WERI-Rb-1 (cell line): ENCODE data around the gene ACBD7.
A peak's percentile ranks its signal among the peaks of the same experiment; 100 is the strongest.

Source experiments
- DNase-seq: peaks from one replicate; pipeline ENCODE4 v3.0.0-alpha.2; 2020
- H3K27ac ChIP-seq: fragments of 250-450 bp; sonication (Bioruptor Pico); 2 replicates; pipeline ENCODE4 v1.5.1; 2020; ENCODE audit warnings: mild to moderate bottlenecking, moderate library complexity
- H3K27me3 ChIP-seq: fragments of 250-450 bp; sonication (Bioruptor Pico); 2 replicates; pipeline ENCODE4 v1.5.1; 2021; ENCODE audit warnings: mild to moderate bottlenecking, low read depth, moderate library complexity; ENCODE audit not compliant: insufficient read depth, severe bottlenecking
- H3K36me3 ChIP-seq: fragments of 250-450 bp; sonication (Bioruptor Pico); 2 replicates; pipeline ENCODE4 v1.5.1; 2020; ENCODE audit warnings: mild to moderate bottlenecking, moderate library complexity
- H3K4me3 ChIP-seq: 2 replicates; pipeline ENCODE4 v1.5.1; 2011; ENCODE audit warnings: low read depth, mild to moderate bottlenecking, control low read depth, low read length
- H3K9me3 ChIP-seq: fragments of 250-450 bp; sonication (Bioruptor Pico); 2 replicates; pipeline ENCODE4 v1.5.1; 2021; ENCODE audit warnings: mild to moderate bottlenecking, moderate library complexity; ENCODE audit not compliant: severe bottlenecking
- TF ChIP-seq, protein P1 (sequence below): IDR thresholded peaks from 2 replicates; pipeline ENCODE4 v1.5.1; 2011; ENCODE audit warnings: low read depth, mild to moderate bottlenecking, control low read depth, inconsistent platforms, low read length

The ACBD7 gene

DNA sequence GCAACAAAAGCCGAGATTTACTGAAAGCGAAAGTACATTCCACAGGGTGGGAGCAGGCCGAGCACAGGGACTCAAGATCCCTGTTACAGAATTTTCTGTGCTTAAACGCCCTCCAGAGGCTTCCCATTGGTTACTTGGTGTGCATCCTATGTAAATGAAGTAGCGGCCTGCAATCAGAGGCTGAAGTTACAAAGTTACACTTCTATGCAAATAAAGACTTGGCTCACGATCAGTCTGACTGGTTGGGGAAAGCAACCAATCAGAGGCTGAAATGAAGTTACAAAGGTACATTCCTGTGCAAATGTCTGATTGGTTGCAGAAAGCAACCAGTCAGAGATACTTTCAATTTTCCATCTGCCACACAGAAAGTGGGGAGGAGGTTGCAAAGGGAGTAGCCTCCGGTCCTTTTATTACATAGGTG is 4.1 kb downstream of the ACBD7 start:
- no peak overlapping the region for H3K27ac ChIP-seq
- H3K9me3 ChIP-seq = no peaks in the 10 kb centered on the region
- DNase-seq = no peak
- H3K36me3 ChIP-seq = no peaks in the 10 kb centered on the region
- no peaks in the 10 kb centered on the region for H3K27me3 ChIP-seq
- H3K4me3 ChIP-seq = no peak overlapping the region
- TF ChIP-seq, protein P1, sequence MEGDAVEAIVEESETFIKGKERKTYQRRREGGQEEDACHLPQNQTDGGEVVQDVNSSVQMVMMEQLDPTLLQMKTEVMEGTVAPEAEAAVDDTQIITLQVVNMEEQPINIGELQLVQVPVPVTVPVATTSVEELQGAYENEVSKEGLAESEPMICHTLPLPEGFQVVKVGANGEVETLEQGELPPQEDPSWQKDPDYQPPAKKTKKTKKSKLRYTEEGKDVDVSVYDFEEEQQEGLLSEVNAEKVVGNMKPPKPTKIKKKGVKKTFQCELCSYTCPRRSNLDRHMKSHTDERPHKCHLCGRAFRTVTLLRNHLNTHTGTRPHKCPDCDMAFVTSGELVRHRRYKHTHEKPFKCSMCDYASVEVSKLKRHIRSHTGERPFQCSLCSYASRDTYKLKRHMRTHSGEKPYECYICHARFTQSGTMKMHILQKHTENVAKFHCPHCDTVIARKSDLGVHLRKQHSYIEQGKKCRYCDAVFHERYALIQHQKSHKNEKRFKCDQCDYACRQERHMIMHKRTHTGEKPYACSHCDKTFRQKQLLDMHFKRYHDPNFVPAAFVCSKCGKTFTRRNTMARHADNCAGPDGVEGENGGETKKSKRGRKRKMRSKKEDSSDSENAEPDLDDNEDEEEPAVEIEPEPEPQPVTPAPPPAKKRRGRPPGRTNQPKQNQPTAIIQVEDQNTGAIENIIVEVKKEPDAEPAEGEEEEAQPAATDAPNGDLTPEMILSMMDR = no peak

DNA sequence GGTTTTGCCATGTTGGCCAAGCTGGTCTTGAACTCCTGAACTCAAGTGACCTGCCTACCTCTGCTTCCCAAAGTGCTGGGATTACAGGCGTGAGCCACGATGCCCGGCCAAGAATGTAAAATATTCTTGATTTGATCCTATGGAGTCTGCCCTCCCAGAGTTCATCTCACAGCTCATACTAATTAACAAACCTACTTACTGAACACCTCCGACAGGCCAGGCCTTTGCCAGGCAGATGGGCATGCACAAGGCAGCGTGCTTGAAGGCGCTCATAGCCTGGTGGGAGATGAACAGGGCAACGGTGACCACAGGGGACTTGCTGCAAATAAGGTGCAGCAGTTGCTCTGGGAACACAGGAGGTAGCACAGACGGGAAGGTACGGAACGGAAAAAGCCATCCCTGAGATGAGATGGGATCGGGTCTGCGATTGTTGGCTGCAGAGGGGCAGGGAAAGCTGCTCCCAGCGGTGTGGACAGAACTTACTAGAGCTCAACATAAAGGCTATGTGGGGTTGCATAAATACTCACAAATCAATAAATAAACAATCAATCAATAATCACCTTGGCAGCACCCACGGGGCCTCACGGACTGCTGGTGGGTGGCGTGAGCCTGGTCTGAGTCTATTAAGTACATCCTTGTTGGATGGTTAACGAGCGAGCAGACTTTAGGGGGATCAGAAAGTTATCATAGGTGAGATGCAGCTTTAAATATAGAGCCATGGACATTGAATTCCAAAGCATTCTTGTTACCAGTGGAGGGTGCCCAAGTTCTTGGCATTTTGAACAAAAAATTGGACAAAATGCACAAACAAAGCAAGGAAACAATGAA is 4.7 kb downstream of the ACBD7 start:
- DNase-seq = no peak
- H3K27ac ChIP-seq = no peak overlapping the region
- TF ChIP-seq, protein P1 = no peak
- H3K27me3 ChIP-seq = no peaks in the 10 kb centered on the region
- no peaks in the 10 kb centered on the region for H3K36me3 ChIP-seq
- no peaks in the 10 kb centered on the region for H3K9me3 ChIP-seq
- H3K4me3 ChIP-seq = no peak overlapping the region

DNA sequence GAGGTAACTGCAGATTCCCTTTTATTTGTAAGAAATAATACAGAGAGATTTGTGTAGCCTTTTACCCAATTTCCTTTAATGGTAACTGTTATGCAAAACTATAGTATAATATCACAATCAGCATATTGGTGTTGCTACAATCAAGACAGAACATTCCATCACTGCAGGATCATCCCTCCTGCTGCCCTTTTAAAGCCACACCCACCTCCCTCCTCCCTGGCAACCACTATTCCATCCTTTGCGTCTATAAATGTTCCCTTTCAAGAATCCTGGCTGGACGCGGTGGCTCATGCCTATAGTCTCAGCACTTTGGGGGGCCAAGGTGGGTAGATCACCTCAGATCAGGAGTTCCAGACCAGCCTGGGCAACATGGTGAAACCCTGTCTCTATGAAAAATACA is 13.2 kb downstream of the ACBD7 start:
- no peak for DNase-seq
- no peak overlapping the region for H3K4me3 ChIP-seq
- TF ChIP-seq, protein P1 = no peak
- no peaks in the 10 kb centered on the region for H3K9me3 ChIP-seq
- H3K36me3 ChIP-seq = no peaks in the 10 kb centered on the region; the same call in 1 of the 2 replicates
- no peaks in the 10 kb centered on the region for H3K27me3 ChIP-seq
- H3K27ac ChIP-seq = no peak overlapping the region

DNA sequence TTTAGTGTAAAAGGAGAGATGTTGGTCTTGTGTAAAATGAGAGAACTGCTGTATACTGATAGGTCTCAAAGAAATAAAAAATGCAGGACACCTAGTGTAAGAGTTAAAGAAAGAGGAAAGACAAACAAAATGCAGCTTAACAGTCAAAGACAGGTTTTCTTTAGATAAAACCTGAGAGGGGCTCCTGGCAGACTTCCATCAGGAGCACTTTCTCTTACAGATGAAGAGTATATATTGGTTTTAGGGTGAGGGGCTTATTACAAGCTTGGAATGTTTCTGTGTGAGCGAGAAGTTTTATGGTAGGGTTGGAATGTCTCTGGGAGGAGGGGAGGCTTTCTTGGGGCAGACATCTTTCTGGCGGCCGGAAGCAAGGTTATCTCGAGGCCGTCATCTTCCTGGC is 16.2 kb downstream of the ACBD7 start:
- Histone ChIP-seq H3K9me3 (no peaks in the 10 kb centered on the region), H3K27ac (no peak overlapping the region), H3K36me3 (no peaks in the 10 kb centered on the region; the same call in 1 of the 2 replicates), H3K4me3 (no peak overlapping the region), H3K27me3 (no peaks in the 10 kb centered on the region)
- TF ChIP-seq, protein P1 = no peak
- DNase-seq = no peak

DNA sequence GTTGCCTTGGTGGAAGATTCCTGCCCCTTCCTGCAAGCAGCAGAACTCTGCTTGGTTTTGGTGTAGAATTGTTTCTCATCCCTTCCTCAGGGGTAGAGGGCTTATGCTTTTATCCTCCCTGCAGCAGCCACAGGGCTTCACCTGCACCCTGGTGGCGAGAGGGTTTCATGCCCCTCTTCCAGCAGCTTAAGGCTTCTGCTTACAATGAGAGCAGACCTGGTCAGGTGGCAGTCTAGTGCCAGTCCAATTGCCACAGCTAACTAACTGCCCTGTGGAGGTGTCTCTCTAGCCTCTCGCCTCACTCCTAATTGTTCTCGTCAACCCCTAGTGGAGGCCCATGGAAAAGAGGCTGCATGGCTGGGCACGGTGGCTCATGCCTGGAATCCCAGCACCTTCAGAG is 19.3 kb downstream of the ACBD7 start:
- H3K4me3 ChIP-seq = no peak overlapping the region
- peak; percentile 30 for DNase-seq
- TF ChIP-seq, protein P1 = peak; percentile 49; the same call in 1 of the 2 replicates
- no peaks in the 10 kb centered on the region; the same call in 1 of the 2 replicates for H3K36me3 ChIP-seq
- H3K27me3 ChIP-seq = no peaks in the 10 kb centered on the region
- H3K27ac ChIP-seq = peak overlapping the region; percentile 43; the same call in 1 of the 2 replicates
- H3K9me3 ChIP-seq = no peaks in the 10 kb centered on the region
